HG02610 (cell line): Measurements from ENCODE around the gene INTS11.

Source experiments
- ATAC-seq: cut with Tn5 transposase; IDR thresholded peaks from one replicate; pipeline ENCODE4 v1.9.1; 2021; ENCODE audit warnings: mild to moderate bottlenecking, moderate library complexity; ENCODE audit not compliant: unreplicated experiment

The INTS11 gene

DNA sequence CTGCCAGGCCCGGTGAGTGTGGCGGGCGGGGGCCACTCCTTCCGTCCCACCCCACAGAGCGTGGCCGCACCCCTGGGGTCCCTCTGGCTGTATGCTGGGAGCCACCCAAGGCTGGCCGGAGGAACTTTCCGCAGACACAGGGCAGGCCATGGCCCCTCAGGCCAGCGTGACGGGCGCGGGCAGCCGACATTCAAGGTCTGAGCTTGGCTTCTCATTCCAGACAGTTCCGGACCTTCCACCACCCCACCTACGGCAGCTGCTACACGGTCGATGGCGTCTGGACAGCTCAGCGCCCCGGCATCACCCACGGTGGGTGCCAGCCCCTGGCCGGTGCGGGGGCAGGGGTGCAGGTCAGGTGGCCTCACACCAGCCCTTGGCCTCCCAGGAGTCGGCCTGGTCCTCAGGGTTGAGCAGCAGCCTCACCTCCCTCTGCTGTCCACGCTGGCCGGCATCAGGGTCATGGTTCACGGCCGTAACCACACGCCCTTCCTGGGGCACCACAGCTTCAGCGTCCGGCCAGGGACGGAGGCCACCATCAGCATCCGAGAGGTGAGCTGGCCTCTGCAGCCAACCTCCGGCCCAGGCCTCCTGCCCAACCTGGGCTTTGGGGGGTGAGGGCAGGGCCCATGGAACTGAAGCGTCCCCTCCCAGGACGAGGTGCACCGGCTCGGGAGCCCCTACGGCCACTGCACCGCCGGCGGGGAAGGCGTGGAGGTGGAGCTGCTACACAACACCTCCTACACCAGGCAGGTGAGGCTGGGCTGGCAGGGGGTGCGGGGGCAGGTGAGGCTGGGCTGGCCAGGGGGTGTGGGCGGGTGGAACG lies 37.0 kb downstream of the INTS11 start:
- ATAC-seq, result no peak

- ATAC-seq, result no peak
Measured at GRCh38 chr1:1286313-1287261, 37.9 kb downstream of the INTS11 start.

DNA sequence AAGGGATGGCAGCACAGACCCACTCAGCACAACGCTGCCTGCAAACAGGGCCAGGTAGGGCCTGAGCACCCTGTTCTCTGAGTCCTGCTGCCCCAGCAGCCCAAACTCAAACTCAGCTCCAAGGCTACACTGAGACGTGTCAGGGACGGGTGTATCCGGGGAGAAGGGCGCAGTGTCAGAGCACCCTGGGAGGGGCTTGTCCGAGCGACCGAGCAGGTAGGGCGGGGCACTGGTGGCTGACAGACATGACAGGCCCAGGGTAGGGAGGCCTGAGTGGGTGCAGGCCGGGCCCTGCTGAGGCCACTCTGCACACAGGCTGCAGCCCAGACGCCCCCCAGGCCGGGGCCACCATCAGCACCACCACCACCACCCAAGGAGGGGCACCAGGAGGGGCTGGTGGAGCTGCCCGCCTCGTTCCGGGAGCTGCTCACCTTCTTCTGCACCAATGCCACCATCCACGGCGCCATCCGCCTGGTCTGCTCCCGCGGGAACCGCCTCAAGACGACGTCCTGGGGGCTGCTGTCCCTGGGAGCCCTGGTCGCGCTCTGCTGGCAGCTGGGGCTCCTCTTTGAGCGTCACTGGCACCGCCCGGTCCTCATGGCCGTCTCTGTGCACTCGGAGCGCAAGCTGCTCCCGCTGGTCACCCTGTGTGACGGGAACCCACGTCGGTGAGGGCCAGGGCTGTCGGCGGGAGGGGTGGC lies 38.7 kb downstream of the INTS11 start:
- ATAC-seq, result no peak

GRCh38 chr1:1285102-1285571 lies 39.3 kb downstream of the INTS11 start:
- ATAC-seq, result no peak

DNA sequence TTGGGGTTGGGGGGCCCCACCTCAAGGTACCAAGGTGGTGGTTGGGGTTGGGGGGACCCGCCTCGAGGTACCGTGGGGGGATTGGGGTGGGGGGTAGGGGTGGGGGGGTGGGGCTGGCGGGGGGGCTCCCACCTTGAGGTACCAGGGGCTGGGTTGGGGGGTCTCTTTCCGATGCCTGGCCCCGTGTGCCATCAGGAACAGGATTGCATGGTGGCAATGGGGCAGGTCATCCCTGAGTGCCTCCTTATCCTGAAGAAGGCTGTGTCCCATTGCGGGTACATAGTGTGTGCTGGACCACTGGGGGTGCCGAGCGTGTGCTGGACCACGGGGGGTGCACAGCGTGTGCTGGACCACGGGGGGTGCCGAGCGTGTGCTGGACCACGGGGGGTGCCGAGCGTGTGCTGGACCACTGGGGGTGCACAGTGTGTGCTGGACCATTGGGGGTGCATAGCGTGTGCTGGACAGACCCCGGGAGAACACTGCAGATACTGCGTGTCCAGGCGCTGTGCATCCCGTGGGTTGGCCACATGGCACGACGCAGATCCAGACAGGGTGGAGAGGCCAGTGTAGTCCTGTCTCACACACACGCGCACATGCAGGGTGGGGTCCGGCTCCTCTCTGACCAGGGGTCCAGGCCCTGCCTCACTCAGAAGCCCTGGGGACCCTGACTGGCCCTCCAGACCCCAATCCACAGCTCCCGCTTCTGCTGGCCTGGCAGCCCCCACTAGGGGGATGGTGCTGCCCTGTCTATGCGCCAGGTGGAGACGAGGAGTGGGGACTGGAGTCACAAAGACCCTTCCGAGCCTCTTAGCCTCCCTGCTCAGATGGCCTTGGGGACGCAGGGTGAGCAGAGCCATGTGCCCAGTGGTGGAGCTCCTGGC lies 40.0 kb downstream of the INTS11 start:
- no peak for ATAC-seq

DNA sequence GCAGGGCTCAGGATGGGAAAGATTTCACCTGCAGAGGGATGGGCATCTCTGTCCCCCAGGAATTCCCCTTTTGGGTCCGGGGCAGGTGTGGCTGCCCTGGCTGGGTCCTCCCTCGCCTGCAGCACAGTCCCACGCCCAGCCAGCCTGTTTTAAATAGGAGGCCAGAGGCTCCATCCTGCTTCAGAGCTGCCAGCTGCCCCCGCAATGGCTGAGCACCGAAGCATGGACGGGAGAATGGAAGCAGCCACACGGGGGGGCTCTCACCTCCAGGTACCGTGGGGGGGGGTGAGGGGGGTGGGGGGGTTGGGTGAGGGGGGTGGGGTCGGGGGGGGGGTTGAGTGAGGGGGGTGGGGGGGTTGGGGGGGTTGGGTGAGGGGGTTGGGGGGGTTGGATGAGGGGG lies 40.6 kb downstream of the INTS11 start:
- no peak for ATAC-seq

DNA sequence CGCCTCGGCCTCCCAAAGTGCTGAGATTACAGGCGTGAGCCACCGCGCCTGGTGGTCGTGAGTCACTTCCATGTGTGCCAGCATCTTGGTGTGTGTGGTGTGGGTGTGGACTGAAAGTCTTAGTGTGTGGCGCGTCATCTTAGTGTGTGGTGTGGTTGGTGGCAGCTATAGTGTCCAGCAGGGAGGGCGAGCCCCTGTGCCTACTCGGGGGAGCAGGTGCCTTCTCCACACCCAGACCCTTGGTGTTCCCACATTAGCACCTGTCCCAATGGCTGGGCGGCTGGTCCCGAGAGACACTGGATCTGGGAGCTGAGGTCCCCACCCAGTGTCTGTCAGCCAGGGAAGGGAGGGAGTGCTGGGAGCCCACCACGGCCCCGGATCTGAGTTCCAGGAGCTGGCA lies 41.5 kb downstream of the INTS11 start:
- ATAC-seq, result no peak

DNA sequence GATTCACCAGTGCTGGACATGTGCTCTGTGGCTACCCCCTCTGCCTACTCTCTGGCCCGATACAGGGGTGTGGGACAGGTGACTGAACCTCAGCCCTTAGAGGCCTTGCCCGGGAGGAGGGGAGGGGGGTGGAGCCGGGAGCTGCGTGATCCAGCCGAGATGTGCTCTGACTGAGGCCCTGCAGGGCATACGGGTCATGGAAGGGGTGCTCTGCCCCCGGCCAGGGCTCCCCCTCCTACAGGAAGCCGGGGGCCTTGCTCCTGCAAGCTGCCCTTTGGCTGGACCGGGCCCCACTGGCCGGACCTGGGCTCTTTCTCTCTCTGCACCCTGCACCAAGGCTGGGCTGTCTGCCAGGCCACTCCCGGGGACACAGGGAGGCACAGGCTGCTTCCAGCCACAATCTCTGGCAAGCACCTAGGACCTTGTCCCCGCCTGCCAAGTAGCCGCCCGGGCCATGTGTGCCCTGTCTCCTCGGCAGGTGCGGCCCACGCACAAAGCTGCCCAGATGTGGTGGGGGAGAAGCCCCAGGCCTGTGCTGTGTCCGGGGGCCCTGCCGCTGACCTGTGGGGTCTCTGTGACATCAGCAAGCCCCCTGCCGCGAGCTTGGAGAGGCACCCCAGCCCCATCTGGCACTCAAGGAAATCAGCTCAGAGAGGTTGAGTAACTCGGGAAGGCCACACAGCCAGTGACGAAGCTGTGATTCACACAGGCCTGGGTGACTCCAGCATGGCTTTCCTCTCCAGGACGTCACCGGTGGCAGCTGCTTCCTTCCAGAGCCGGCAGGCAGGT lies 42.7 kb downstream of the INTS11 start:
- no peak for ATAC-seq

DNA sequence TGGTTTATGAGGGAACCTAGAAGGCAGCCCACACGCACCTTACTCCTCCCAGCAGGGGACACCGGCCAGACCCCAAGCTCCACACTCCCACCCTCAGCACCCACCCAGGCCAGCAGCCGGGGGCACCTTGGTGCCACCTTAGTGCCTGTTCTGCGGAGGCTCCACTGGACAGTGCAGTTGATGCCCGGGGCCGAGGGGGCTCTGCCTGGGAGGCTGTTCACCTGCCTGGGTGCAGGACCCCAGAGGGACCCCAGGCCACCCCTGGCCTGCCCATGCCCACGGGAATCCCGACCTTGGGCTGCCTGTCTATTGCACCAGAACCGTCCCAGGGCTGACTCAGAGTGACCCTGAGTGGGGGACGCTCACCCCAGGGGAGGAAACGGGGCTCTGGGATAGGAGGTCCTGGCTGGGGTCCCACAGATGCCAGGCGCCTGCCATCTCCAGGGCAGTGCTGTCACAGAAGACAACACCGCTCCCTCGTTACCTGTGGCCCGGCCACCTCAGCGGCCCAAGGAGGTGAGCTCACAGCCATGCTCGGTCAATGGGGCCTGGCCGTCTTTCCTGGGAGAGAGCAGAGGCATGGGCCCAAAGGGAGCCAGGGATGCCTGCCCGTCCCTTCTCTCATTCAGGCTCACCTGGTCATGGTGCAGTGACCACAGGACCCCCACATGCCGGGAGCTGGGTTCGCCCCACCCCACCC lies 43.5 kb downstream of the INTS11 start:
- no peak for ATAC-seq

DNA sequence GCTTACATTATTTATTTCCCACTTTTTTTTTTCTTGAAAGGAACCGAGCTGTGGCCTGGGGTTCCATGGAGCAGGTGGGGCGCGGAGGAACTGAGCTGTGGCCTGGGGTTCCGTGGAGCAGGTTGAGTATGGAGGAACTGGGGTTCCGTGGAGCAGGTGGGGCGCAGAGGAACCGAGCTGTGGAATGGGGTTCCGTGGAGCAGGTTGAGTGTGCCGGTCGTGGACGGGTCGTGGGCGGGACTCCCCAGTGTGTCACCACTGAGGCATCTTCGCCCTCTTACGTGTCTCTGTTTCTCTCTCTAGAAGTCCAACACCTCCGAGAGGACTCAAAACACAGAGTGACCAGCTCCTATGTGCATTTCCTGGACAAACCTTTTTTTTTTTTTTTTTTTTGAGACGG lies 45.4 kb downstream of the INTS11 start:
- no peak for ATAC-seq

GRCh38 chr1:1278620-1279019 lies 45.8 kb downstream of the INTS11 start:
- no peak for ATAC-seq

GRCh38 chr1:1275836-1276235 lies 48.6 kb downstream of the INTS11 start:
- ATAC-seq, result no peak

- no peak for ATAC-seq
Measured at GRCh38 chr1:1274931-1275431, 49.5 kb downstream of the INTS11 start.

DNA sequence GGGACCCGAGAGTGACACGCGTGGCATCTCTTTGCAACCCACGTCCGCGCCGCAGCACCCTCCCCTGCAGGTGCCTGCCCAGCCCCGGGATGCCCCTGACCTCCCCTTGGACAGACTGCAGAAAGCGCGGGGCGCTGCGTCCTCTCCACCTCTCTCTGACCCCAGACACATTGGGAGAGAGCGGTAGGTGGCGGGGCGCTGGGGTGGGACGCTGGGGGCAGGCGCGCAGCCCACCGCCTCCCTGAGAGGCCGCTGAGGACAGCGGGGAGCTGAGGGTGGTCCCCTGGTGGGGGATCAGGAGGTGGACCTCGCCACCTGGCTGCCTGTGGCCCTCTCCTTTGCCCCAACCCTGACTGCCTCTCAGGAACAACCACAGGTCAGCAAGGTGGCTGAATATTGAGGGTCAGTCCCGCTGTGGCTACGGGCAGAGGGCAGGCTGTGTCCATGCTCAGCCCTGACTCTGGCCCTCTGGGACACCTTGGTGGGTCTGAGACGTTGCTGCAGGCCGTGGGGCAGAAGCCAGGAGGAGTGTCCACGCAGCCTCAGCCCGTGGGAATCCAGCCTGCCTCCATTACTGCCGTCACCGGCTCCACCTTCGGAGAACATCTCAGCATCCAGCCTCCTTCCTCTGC lies 50.0 kb downstream of the INTS11 start:
- no peak for ATAC-seq

- peak; percentile 74 for ATAC-seq
Measured at GRCh38 chr1:1273512-1274298, 50.8 kb downstream of the INTS11 start, which contains the start of gene UBE2J2. Gene UBE2J2, minus strand, starts transcription at chr1:1273854. Its CDS starts 5,862 bp downstream, at chr1:1267992.

- ATAC-seq, result peak; percentile 16
Measured at GRCh38 chr1:1273209-1273511, 51.3 kb downstream of the INTS11 start.
